WTC11 (cell line): Measurements from ENCODE around the gene RGS7. TPM values are rescaled to one million over a fixed set of nuclear protein-coding genes. Genes with fewer than 3 reads are reported as not detected.
A peak's percentile ranks its signal among the peaks of the same experiment; 100 is the strongest.
"Not testable (repeated sequence)": the region's sequence is repeated elsewhere in the genome, so short reads cannot be mapped to it uniquely, and the experiment has no call there.

Source experiments
- ATAC-seq: fragments of 200-7000 bp; cut with Tn5 transposase; 2 replicates; pipeline ENCODE4 v1.10.0; 2021; ENCODE audit warnings: mild to moderate bottlenecking, moderate library complexity
- CTCF ChIA-PET: fragments of 300-600 bp; sonication (Branson Sonifier 250); formaldehyde crosslinking; loops from one replicate; lab custom pipeline; 2021; ENCODE audit warnings: antibody characterized with exemption; lab: Charles Lee
- POLR2A ChIA-PET: fragments of 350-600 bp; sonication (Branson Sonifier 250); formaldehyde crosslinking; loops from one replicate; lab custom pipeline; 2021; ENCODE audit warnings: antibody characterized with exemption; lab: Charles Lee
- DNase-seq: peaks from one replicate; pipeline ENCODE4 v3.0.0; 2021; ENCODE audit warnings: low spot score
- H3K27ac Mint-ChIP-seq: 2 replicates; pipeline ENCODE4 v1.8.0; 2021; ENCODE audit warnings: mixed read lengths
- H3K27me3 Mint-ChIP-seq: 2 replicates; pipeline ENCODE4 v1.8.0; 2021; ENCODE audit warnings: low read depth, mild to moderate bottlenecking, moderate library complexity, mixed read lengths
- H3K36me3 Mint-ChIP-seq: 2 replicates; pipeline ENCODE4 v1.8.0; 2021; ENCODE audit warnings: mixed read lengths
- H3K4me1 Mint-ChIP-seq: 2 replicates; pipeline ENCODE4 v1.8.0; 2022; ENCODE audit warnings: mixed read lengths
- H3K4me3 Mint-ChIP-seq: 2 replicates; pipeline ENCODE4 v1.8.0; 2021; ENCODE audit warnings: mild to moderate bottlenecking, moderate library complexity, mixed read lengths
- H3K9me3 Mint-ChIP-seq: 2 replicates; pipeline ENCODE4 v1.8.0; 2021; ENCODE audit warnings: mixed read lengths
- CBFB ChIP-seq: sonication (generic); formaldehyde crosslinking; IDR thresholded peaks from 2 replicates; pipeline ENCODE4 v1.8.1; 2022; ENCODE audit warnings: mild to moderate bottlenecking, low read depth, missing genetic modification reagents
- HMGA2 ChIP-seq: fragments of 250-450 bp; sonication (Bioruptor Pico); IDR thresholded peaks from 2 replicates; pipeline ENCODE4 v1.4.0; 2021; ENCODE audit warnings: mild to moderate bottlenecking, moderate library complexity
- IRF2 ChIP-seq: sonication (generic); formaldehyde crosslinking; IDR thresholded peaks from 2 replicates; pipeline ENCODE4 v1.8.0; 2022; ENCODE audit warnings: low read depth, missing genetic modification reagents, borderline replicate concordance
- JUN ChIP-seq: sonication (generic); formaldehyde crosslinking; IDR thresholded peaks from 2 replicates; pipeline ENCODE4 v1.8.0; 2023; ENCODE audit warnings: mild to moderate bottlenecking, missing genetic modification reagents
- MYBL2 ChIP-seq: sonication (generic); formaldehyde crosslinking; IDR thresholded peaks from 2 replicates; pipeline ENCODE4 v1.8.1; 2023; ENCODE audit warnings: mild to moderate bottlenecking, moderate library complexity, missing genetic modification reagents
- NR2C2 ChIP-seq: sonication (generic); formaldehyde crosslinking; IDR thresholded peaks from 2 replicates; pipeline ENCODE4 v1.8.0; 2022; ENCODE audit warnings: mild to moderate bottlenecking, missing genetic modification reagents
- SOX15 ChIP-seq: fragments of 250-450 bp; sonication (Bioruptor Pico); IDR thresholded peaks from 2 replicates; pipeline ENCODE4 v1.9.0; 2021; ENCODE audit warnings: mild to moderate bottlenecking
- TP53 ChIP-seq: sonication (generic); formaldehyde crosslinking; IDR thresholded peaks from 2 replicates; pipeline ENCODE4 v1.8.1; 2023; ENCODE audit warnings: mild to moderate bottlenecking, missing genetic modification reagents
- ZNF425 ChIP-seq: fragments of 250-450 bp; sonication (Bioruptor Pico); conservative IDR thresholded peaks from 2 replicates; pipeline ENCODE4 v1.9.0; 2021; ENCODE audit warnings: mild to moderate bottlenecking
- total RNA-seq: library from RNA; stranded (reverse); gene quantifications from 3 replicates; pipeline ENCODE4 v1.2.3, GENCODE V29; 2021
- TF ChIP-seq, protein P1 (sequence below): fragments of 250-450 bp; sonication (Bioruptor Pico); IDR thresholded peaks from 2 replicates; pipeline ENCODE4 v1.9.0; 2021; ENCODE audit warnings: mild to moderate bottlenecking
- TF ChIP-seq, protein P2 (sequence below): fragments of 250-450 bp; sonication (Bioruptor Pico); IDR thresholded peaks from 2 replicates; pipeline ENCODE4 v1.9.0; 2021; ENCODE audit warnings: mild to moderate bottlenecking, borderline replicate concordance

The RGS7 gene
- total RNA-seq, 1 experiment from 2014 or later, result 1.2 TPM

- ATAC-seq (no peak), DNase-seq (no peak)
- ChIA-PET CTCF (no interaction called here), POLR2A (no interaction called here)
- Mint-ChIP-seq H3K36me3 (0 out of 2 replicates have a peak, but pooled peaks cover 4% of the 10 kb centered on the region), H3K9me3 (no peaks in the 10 kb centered on the region), H3K4me1 (peaks cover 21% of the 10 kb centered on the region), H3K4me3 (no peak overlapping the region), H3K27ac (no peak overlapping the region), H3K27me3 (no peaks in the 10 kb centered on the region)
- TF ChIP-seq, protein P1, sequence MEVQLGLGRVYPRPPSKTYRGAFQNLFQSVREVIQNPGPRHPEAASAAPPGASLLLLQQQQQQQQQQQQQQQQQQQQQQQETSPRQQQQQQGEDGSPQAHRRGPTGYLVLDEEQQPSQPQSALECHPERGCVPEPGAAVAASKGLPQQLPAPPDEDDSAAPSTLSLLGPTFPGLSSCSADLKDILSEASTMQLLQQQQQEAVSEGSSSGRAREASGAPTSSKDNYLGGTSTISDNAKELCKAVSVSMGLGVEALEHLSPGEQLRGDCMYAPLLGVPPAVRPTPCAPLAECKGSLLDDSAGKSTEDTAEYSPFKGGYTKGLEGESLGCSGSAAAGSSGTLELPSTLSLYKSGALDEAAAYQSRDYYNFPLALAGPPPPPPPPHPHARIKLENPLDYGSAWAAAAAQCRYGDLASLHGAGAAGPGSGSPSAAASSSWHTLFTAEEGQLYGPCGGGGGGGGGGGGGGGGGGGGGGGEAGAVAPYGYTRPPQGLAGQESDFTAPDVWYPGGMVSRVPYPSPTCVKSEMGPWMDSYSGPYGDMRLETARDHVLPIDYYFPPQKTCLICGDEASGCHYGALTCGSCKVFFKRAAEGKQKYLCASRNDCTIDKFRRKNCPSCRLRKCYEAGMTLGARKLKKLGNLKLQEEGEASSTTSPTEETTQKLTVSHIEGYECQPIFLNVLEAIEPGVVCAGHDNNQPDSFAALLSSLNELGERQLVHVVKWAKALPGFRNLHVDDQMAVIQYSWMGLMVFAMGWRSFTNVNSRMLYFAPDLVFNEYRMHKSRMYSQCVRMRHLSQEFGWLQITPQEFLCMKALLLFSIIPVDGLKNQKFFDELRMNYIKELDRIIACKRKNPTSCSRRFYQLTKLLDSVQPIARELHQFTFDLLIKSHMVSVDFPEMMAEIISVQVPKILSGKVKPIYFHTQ (CRISPR knock-in tag), result no peak
- TF ChIP-seq TP53 (CRISPR knock-in tag), result no peak
Observed at GRCh38 chr1:240973875-240974274, 383.1 kb downstream of the RGS7 start.

DNA sequence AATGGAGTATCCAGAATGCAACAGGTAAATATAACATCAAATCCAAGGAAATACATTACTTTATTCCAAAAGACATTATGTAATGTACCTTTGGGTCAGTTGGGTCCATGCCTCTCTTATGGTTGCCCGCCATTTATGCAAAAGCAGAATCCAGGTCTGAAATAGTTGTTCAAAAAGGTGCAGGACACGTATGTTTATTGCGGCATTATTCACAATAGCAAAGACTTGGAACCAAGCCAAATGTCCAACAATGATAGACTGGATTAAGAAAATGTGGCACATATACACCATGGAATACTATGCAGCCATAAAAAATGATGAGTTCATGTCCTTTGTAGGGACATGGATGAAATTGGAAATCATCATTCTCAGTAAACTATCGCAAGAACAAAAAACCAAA is 384.9 kb downstream of the RGS7 start:
- H3K4me3 Mint-ChIP-seq, POLR2A ChIA-PET, H3K27me3 Mint-ChIP-seq, CTCF ChIA-PET, H3K27ac Mint-ChIP-seq, ATAC-seq, H3K9me3 Mint-ChIP-seq, H3K36me3 Mint-ChIP-seq, DNase-seq: not testable (repeated sequence)
- H3K4me1 Mint-ChIP-seq, result peaks cover 27% of the 10 kb centered on the region

DNA sequence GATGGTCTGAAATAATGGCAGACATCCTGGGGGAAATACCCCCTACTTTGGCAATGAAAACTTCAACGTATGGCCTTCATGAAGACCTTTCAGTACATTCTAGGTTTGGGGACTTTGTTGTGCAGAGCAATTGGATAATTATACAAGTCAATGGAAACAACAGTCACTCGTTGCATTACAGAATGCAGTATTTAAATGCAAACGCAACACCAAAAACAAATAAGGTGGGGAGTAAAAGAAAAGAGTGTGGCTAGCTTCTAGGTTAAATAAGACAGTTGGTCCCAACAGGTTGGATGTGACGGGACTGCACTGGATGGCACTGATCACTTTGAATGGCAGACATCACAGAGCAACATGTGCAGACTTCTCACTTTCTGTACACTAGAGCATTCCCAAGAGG is 386.8 kb downstream of the RGS7 start:
- Mint-ChIP-seq H3K27ac (no peak overlapping the region), H3K4me3 (no peak overlapping the region), H3K36me3 (0 out of 2 replicates have a peak, but pooled peaks cover 4% of the 10 kb centered on the region), H3K4me1 (peaks cover 27% of the 10 kb centered on the region), H3K9me3 (no peaks in the 10 kb centered on the region), H3K27me3 (no peaks in the 10 kb centered on the region)
- ChIA-PET POLR2A (no interaction called here), CTCF (no interaction called here)
- TF ChIP-seq ZNF425 (CRISPR knock-in tag) (no peak), MYBL2 (CRISPR knock-in tag) (no peak), SOX15 (CRISPR knock-in tag) (no peak), CBFB (CRISPR knock-in tag) (no peak), IRF2 (CRISPR knock-in tag) (no peak), JUN (CRISPR knock-in tag) (no peak), HMGA2 (CRISPR knock-in tag) (no peak), NR2C2 (CRISPR knock-in tag) (no peak)
- TF ChIP-seq, protein P2, sequence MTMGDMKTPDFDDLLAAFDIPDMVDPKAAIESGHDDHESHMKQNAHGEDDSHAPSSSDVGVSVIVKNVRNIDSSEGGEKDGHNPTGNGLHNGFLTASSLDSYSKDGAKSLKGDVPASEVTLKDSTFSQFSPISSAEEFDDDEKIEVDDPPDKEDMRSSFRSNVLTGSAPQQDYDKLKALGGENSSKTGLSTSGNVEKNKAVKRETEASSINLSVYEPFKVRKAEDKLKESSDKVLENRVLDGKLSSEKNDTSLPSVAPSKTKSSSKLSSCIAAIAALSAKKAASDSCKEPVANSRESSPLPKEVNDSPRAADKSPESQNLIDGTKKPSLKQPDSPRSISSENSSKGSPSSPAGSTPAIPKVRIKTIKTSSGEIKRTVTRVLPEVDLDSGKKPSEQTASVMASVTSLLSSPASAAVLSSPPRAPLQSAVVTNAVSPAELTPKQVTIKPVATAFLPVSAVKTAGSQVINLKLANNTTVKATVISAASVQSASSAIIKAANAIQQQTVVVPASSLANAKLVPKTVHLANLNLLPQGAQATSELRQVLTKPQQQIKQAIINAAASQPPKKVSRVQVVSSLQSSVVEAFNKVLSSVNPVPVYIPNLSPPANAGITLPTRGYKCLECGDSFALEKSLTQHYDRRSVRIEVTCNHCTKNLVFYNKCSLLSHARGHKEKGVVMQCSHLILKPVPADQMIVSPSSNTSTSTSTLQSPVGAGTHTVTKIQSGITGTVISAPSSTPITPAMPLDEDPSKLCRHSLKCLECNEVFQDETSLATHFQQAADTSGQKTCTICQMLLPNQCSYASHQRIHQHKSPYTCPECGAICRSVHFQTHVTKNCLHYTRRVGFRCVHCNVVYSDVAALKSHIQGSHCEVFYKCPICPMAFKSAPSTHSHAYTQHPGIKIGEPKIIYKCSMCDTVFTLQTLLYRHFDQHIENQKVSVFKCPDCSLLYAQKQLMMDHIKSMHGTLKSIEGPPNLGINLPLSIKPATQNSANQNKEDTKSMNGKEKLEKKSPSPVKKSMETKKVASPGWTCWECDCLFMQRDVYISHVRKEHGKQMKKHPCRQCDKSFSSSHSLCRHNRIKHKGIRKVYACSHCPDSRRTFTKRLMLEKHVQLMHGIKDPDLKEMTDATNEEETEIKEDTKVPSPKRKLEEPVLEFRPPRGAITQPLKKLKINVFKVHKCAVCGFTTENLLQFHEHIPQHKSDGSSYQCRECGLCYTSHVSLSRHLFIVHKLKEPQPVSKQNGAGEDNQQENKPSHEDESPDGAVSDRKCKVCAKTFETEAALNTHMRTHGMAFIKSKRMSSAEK (CRISPR knock-in tag), result no peak
- DNase-seq, result no peak
- peak; percentile 54 for ATAC-seq
